GM23338 (cell line): ENCODE data around the gene AARS2. TPM values are rescaled to one million over a fixed set of nuclear protein-coding genes. Genes with fewer than 3 reads are reported as not detected.

Experiments
- ATAC-seq: fragments of 200-7000 bp; cut with Tn5 transposase; 3 replicates; pipeline ENCODE4 v1.9.1; 2020
- DNase-seq: peaks from one replicate; pipeline ENCODE4 v3.0.0-alpha.2; 2015; ENCODE audit warnings: low spot score
- H2AFZ ChIP-seq: fragments of 200-600 bp; sonication (generic); 2 replicates; pipeline ENCODE4 v1.8.0; 2016; ENCODE audit warnings: antibody characterized with exemption, mild to moderate bottlenecking, moderate library complexity
- H3F3A ChIP-seq: fragments of 200-600 bp; sonication (generic); replicated peaks from 2 replicates; pipeline ENCODE4 v1.8.0; 2017; ENCODE audit warnings: antibody characterized with exemption, mixed run types, low read depth
- H3K27ac ChIP-seq: fragments of 200-600 bp; sonication (generic); 2 replicates; pipeline ENCODE4 v1.6.1; 2016; ENCODE audit warnings: low read depth
- H3K27me3 ChIP-seq: fragments of 200-600 bp; sonication (generic); 2 replicates; pipeline ENCODE4 v1.8.0; 2016; ENCODE audit warnings: mild to moderate bottlenecking, mixed run types, moderate library complexity; ENCODE audit not compliant: insufficient read depth
- H3K36me3 ChIP-seq: fragments of 200-600 bp; sonication (generic); 2 replicates; pipeline ENCODE4 v1.8.0; 2016; ENCODE audit warnings: mild to moderate bottlenecking; ENCODE audit not compliant: insufficient read depth
- H3K4me1 ChIP-seq: fragments of 200-600 bp; sonication (generic); 2 replicates; pipeline ENCODE4 v1.8.0; 2016; ENCODE audit warnings: mild to moderate bottlenecking, moderate library complexity; ENCODE audit not compliant: insufficient read depth
- H3K4me2 ChIP-seq: fragments of 200-600 bp; sonication (generic); 2 replicates; pipeline ENCODE4 v1.7.1; 2017; ENCODE audit warnings: mixed run types
- H3K4me3 ChIP-seq: fragments of 200-600 bp; sonication (generic); 2 replicates; pipeline ENCODE4 v1.6.1; 2016; ENCODE audit warnings: mixed run types
- H3K79me2 ChIP-seq: fragments of 200-600 bp; sonication (generic); replicated peaks from 2 replicates; pipeline ENCODE4 v1.8.0; 2017; ENCODE audit warnings: mild to moderate bottlenecking; ENCODE audit not compliant: insufficient read depth
- H3K9me2 ChIP-seq: fragments of 200-600 bp; sonication (generic); 2 replicates; pipeline ENCODE4 v1.8.0; 2017; ENCODE audit not compliant: insufficient read depth
- H4K20me1 ChIP-seq: fragments of 200-600 bp; sonication (generic); replicated peaks from 2 replicates; pipeline ENCODE4 v1.8.0; 2017; ENCODE audit warnings: mild to moderate bottlenecking; ENCODE audit not compliant: insufficient read depth
- H3K27ac Mint-ChIP-seq: 2 replicates; pipeline ENCODE4 v1.8.0; 2020; ENCODE audit warnings: inconsistent platforms, mild to moderate bottlenecking, moderate library complexity, mixed read lengths
- H3K27me3 Mint-ChIP-seq: 3 replicates; pipeline ENCODE4 v1.8.0; 2022; ENCODE audit warnings: low read depth, mild to moderate bottlenecking, moderate library complexity, mixed read lengths, inconsistent platforms; ENCODE audit not compliant: insufficient read depth, poor library complexity
- H3K36me3 Mint-ChIP-seq: 3 replicates; pipeline ENCODE4 v1.8.0; 2021; ENCODE audit warnings: low read depth, mild to moderate bottlenecking, inconsistent platforms, moderate library complexity, mixed read lengths
- H3K4me1 Mint-ChIP-seq: 3 replicates; pipeline ENCODE4 v1.8.0; 2020; ENCODE audit warnings: mild to moderate bottlenecking, inconsistent platforms, mixed read lengths
- H3K4me3 Mint-ChIP-seq: 3 replicates; pipeline ENCODE4 v1.8.0; 2021; ENCODE audit warnings: moderate library complexity, mild to moderate bottlenecking, inconsistent platforms, mixed read lengths
- H3K9me3 Mint-ChIP-seq: 3 replicates; pipeline ENCODE4 v1.8.0; 2020; ENCODE audit warnings: moderate library complexity, mild to moderate bottlenecking, inconsistent platforms, mixed read lengths
- CTCF ChIP-seq, 2 experiments: fragments of 200-600 bp in 1 of 2; sonication (generic) in 1 of 2; conservative IDR thresholded peaks; 2 replicates each; pipeline versions ENCODE4 v1.5.1 to v1.6.1; 2016 to 2017; ENCODE audit warnings: antibody characterized with exemption in 2 of 2, low read depth in 2 of 2, mild to moderate bottlenecking in 2 of 2, moderate library complexity in 1 of 2
- EZH2 ChIP-seq: fragments of 200-600 bp; sonication (generic); IDR thresholded peaks from one replicate; pipeline ENCODE4 v1.8.0; 2017; ENCODE audit warnings: antibody characterized with exemption, mild to moderate bottlenecking, low read depth; ENCODE audit not compliant: unreplicated experiment
- EZH2phosphoT487 ChIP-seq: fragments of 200-600 bp; sonication (generic); IDR thresholded peaks from one replicate; pipeline ENCODE4 v1.8.1; 2018; ENCODE audit warnings: antibody characterized with exemption; ENCODE audit not compliant: unreplicated experiment
- JUNB ChIP-seq: IDR thresholded peaks from one replicate; pipeline ENCODE4 v1.6.1; 2016; ENCODE audit warnings: antibody characterized with exemption; ENCODE audit not compliant: unreplicated experiment
- ZNF114 ChIP-seq: fragments of 250-450 bp; sonication (Bioruptor Pico); IDR thresholded peaks from 2 replicates; pipeline ENCODE4 v1.5.0; 2020; ENCODE audit warnings: mild to moderate bottlenecking, moderate library complexity
- ZNF331 ChIP-seq: fragments of 250-450 bp; sonication (Bioruptor Pico); IDR thresholded peaks from 2 replicates; pipeline ENCODE4 v1.5.0; 2020; ENCODE audit warnings: low read depth, mild to moderate bottlenecking, moderate library complexity
- ZNF462 ChIP-seq: fragments of 250-450 bp; sonication (Bioruptor Pico); IDR thresholded peaks from 2 replicates; pipeline ENCODE4 v1.5.0; 2020; ENCODE audit warnings: mild to moderate bottlenecking, moderate library complexity
- polyA plus RNA-seq: library from polyadenylated mRNA; unstranded; fragments of >200 nt; fragmentation: Nextera tagmentation; extraction: Ambion mirVana; gene quantifications from 2 replicates; pipeline ENCODE4 v1.2.1, GENCODE V29; 2016
- total RNA-seq: library from RNA; depleted of rRNA; stranded (reverse); fragments of >200 nt; shearing (Covaris generic); gene quantifications from 2 replicates; pipeline ENCODE4 v1.2.3, GENCODE V29; 2014

Gene AARS2
- total and polyA plus RNA-seq, 2 experiments from 2014 or later: 6.5 to 23.2 TPM

- 0 out of 2 replicates have a peak, but pooled peaks cover 5% of the 10 kb centered on the region for H3K27me3 ChIP-seq
Measured at GRCh38 chr6:44286747-44287146, 26.4 kb downstream of the AARS2 start.

GRCh38 chr6:44286285-44286565, 26.9 kb downstream of the AARS2 start:
- Histone ChIP-seq H3K79me2 (no peaks in the 10 kb centered on the region), H3K4me1 (no peaks in the 10 kb centered on the region), H3F3A (no peaks in the 10 kb centered on the region), H3K4me3 (no peak overlapping the region), H3K9me2 (no peaks in the 10 kb centered on the region), H3K36me3 (no peaks in the 10 kb centered on the region), H3K4me2 (no peak overlapping the region), H3K27ac (no peak overlapping the region), H3K27me3 (0 out of 2 replicates have a peak, but pooled peaks cover 5% of the 10 kb centered on the region), H2AFZ (no peak overlapping the region), H4K20me1 (no peaks in the 10 kb centered on the region)
- no peak overlapping the region for H3K27ac Mint-ChIP-seq
- H3K9me3 Mint-ChIP-seq: no peaks in the 10 kb centered on the region; the same call in 2 of the 3 replicates
- no peak for DNase-seq
- no peak overlapping the region for H3K4me3 Mint-ChIP-seq
- ATAC-seq: no peak
- H3K4me1 Mint-ChIP-seq: peaks cover 7% of the 10 kb centered on the region
- H3K36me3 Mint-ChIP-seq: no peaks in the 10 kb centered on the region; the same call in 2 of the 3 replicates
- peaks cover 12% of the 10 kb centered on the region for H3K27me3 Mint-ChIP-seq
- no peak for TF ChIP-seq ZNF114 (CRISPR knock-in tag)
- TF ChIP-seq ZNF462: no peak
- TF ChIP-seq ZNF331 (CRISPR knock-in tag): no peak
- TF ChIP-seq JUNB: no peak
- TF ChIP-seq EZH2: no peak
- no peak for TF ChIP-seq EZH2phosphoT487

More at GRCh38 chr6:44286747-44287146, 26.4 kb downstream of the AARS2 start:
- H3K36me3 ChIP-seq: no peaks in the 10 kb centered on the region
- no peaks in the 10 kb centered on the region; the same call in 2 of the 3 replicates for H3K36me3 Mint-ChIP-seq
- no peaks in the 10 kb centered on the region for H4K20me1 ChIP-seq
- no peaks in the 10 kb centered on the region for H3K9me2 ChIP-seq
- no peaks in the 10 kb centered on the region for H3K4me1 ChIP-seq
- H3K27me3 Mint-ChIP-seq: peaks cover 12% of the 10 kb centered on the region
- no peaks in the 10 kb centered on the region for H3F3A ChIP-seq
- no peak overlapping the region for H3K4me3 Mint-ChIP-seq
- H3K4me3 ChIP-seq: no peak overlapping the region
- TF ChIP-seq CTCF (conservative IDR thresholded peaks at IDR 0.05; ENCODE audit: low read depth in 2 of 2) (peak; percentile 29 to 30), EZH2 (no peak)
- H3K9me3 Mint-ChIP-seq: no peaks in the 10 kb centered on the region; the same call in 2 of the 3 replicates
- H3K4me2 ChIP-seq: no peak overlapping the region
- H3K27ac ChIP-seq: no peak overlapping the region
- no peak overlapping the region for H2AFZ ChIP-seq
- no peak for DNase-seq
- ATAC-seq: no peak
- no peak overlapping the region for H3K27ac Mint-ChIP-seq
- H3K79me2 ChIP-seq: no peaks in the 10 kb centered on the region
- H3K4me1 Mint-ChIP-seq: peaks cover 7% of the 10 kb centered on the region
